Measurements from ENCODE around the gene MKI67.

DNA sequence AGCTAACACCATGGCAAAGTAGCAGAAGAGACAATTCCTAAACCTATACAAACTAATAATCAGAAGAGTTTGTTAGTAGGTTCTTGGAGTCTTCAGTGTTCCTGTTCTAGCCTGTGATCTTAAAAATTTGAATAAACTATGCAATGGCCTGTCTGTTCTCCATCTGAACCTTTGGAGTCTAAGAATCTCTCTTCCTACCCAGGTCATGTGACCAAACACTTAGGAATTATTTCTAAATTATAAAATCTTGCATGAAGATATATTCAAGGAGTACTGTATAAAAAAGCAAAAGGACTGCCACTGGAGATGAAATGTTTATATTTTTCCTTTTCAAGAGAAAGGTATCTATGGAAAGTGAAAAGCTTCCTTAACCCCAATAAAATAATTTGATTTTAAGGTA, 2.4 kb downstream of the MKI67 start:
- TF ChIP-seq, protein P1, sequence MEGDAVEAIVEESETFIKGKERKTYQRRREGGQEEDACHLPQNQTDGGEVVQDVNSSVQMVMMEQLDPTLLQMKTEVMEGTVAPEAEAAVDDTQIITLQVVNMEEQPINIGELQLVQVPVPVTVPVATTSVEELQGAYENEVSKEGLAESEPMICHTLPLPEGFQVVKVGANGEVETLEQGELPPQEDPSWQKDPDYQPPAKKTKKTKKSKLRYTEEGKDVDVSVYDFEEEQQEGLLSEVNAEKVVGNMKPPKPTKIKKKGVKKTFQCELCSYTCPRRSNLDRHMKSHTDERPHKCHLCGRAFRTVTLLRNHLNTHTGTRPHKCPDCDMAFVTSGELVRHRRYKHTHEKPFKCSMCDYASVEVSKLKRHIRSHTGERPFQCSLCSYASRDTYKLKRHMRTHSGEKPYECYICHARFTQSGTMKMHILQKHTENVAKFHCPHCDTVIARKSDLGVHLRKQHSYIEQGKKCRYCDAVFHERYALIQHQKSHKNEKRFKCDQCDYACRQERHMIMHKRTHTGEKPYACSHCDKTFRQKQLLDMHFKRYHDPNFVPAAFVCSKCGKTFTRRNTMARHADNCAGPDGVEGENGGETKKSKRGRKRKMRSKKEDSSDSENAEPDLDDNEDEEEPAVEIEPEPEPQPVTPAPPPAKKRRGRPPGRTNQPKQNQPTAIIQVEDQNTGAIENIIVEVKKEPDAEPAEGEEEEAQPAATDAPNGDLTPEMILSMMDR (IDR thresholded peaks at IDR 0.05) = no peak
- TF ChIP-seq POLR2A (IDR thresholded peaks at IDR 0.05) = no peak
